Measurements from ENCODE around the gene LRWD1.
A peak's percentile ranks its signal among the peaks of the same experiment; 100 is the strongest.
"Not testable (repeated sequence)": the region's sequence is repeated elsewhere in the genome, so short reads cannot be mapped to it uniquely, and the experiment has no call there.

Gene LRWD1

GRCh38 chr7:102469351-102469971 lies 4.7 kb downstream of the LRWD1 start:
- DNase-seq = no peak

DNA sequence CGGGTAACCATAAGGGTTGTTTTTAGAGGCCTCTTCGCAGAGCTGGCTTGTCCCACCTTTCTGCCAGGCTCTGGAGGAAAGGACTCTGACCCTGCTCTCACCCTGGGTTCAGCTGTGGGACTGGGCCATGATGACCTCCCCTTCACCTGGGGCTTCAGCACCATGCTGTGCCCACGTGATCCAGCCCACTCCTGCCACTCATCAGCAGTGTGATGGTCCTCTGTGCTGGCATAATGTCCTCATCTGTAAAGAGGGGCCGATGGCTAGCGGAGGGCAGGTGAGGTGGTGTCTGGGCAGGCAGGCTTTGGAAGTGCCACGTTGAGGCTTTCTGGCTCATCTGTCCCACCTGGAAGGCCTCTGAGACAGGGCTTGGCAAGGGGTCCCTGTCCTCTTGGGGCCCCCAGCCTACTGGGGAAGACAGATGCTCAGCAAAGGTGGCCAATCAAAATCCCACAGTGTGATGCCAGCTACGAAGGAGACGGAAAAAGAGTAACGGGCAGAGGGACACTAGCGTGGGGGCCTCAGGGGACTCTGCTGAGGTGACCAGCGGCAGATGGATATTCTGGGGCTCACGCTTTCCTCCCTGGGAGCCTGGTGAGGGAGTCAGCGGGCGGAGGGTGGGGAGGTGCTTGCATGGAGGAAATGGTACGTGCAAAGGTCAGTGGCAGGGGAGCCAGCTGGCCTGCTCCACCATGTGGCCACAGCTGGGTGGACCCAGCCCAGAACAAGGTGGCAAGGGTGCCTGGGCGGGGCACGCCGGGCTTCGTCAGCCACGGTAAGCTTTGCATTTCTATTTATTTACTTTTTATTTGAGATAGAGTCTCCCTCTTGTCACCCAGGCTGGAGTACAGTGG lies 5.4 kb downstream of the LRWD1 start:
- no peak for DNase-seq

DNA sequence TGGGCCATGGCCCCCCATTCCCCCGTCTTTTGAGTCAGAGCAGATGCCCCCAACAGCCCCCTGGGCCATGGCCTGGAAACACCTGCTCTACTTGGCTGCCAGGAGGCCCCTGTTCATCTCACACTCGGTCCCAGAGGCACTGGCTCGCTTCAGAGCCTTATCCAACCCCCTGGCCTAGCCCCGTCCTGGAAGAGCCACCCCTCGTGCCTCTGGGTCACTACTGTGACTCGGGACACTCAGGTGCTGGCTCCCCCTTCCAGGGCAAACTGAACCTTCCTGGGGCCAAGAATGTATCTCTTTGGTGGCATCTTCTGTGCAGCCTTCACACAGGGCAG lies 7.0 kb downstream of the LRWD1 start:
- no peak for DNase-seq

GRCh38 chr7:102472126-102473041 lies 7.6 kb downstream of the LRWD1 start:
- no peak for DNase-seq

DNA sequence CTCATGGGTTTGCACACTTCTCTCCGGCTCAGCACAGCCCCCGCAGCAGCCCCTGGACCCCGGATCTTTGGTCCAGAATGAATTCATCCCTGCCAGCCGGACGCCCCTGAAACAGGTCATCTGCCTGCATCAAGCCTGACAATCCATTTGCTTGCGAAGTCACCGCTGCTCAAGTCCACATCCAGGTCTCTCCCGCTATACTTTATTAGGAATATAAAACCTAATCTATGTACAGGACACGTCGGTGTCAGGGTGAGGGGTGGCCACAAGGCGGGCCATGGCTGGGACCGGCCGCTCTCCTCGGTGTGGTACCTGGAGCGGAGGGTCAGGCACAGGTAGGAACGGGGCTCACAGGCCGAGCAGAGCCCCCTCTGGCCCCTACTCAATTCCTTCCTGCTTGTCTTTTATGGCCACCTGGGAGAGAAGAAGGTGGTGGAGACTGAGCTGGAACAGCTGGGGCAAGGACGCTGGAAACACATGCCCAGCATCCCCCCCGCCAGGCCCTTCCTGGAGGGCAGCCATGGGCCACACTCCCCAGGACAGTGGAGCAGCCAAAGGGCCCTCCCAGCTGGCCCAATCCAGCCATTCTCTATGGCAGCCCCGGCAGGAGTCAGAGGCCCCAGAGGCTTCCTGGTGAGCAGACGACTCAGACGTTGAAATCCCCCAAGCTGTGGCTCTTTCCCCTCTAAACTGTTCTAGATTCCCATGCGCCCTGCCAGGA lies 8.6 kb downstream of the LRWD1 start:
- DNase-seq = no peak

DNA sequence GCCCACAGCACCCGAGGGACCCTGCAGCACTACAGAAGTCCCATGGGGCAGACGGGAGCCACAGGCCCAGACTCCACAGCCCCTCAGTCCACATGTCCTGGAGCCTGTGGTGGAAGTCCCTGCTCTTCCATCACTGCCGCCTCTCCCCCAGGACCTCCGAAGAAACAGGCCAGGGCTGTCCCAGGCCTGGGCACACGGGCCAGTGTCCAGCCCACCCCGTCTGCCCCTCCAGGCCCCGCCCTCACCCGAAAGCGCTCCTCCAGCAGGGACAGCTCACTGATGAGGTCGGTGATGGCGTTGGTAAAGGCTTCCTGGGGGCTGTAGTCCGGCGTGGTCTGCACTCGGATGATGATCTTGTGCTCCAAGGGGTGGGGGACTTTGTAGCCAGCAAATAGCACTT lies 9.3 kb downstream of the LRWD1 start:
- not testable (repeated sequence) for DNase-seq

GRCh38 chr7:102474736-102475435 lies 10.1 kb downstream of the LRWD1 start:
- not testable (repeated sequence) for DNase-seq

- peak; percentile 96 for DNase-seq
Observed at GRCh38 chr7:102478314-102479208, 13.8 kb downstream of the LRWD1 start, which contains the start of gene POLR2J. Gene POLR2J (minus strand): TSS chr7:102478922. CDS start chr7:102478860, 62 bp downstream.

GRCh38 chr7:102479209-102479584 lies 14.4 kb downstream of the LRWD1 start:
- not testable (repeated sequence) for DNase-seq

- DNase-seq = peak; percentile 45
Observed at GRCh38 chr7:102479982-102480637, 15.3 kb downstream of the LRWD1 start.

DNA sequence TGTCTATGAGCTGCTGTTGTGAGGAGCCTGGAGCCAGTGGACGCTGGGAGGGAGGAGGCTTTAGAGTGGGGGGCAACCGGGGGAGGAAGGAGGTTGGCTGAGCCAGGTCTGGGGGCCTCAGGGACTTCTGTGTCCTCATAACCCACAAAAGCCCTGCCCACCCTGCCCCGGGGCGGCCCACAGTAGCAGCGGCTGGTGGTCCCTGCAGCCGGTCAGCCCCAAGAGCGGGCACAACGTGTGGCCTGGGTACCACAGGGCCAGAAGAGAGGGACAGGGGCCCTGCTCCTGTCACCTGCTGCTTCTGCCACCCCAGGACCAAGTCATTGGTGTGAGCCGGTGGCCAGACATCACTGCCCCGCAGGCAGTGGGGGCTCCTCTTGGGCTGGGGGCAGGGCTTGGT lies 17.2 kb downstream of the LRWD1 start:
- DNase-seq = not testable (repeated sequence)

- not testable (repeated sequence) for DNase-seq
Observed at GRCh38 chr7:102484317-102484716, 19.5 kb downstream of the LRWD1 start.

DNA sequence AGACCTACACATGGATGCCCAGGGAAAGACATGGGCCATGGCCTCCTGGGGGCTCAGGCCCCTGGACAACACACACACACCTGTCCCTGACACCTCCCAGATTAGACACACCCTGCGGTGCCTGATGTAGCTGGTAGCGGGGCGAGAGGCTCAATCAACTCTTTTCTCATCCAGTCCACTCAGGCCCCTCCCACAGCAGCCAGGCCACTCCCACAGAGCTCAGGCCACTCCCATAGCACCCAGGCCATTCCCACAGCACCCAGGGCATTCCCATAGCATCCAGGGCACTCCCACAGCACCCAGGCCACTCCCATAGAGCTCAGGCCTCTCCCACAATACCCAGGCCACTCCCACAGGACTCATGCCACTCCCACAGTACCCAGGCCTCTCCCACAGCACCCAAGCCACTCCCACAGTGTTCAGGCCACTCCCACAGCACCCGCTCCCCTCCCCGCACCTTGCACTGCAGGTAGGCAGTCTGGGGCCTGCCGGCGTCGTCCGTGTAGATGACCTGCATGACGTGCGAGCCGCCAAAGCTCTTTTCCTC lies 25.8 kb downstream of the LRWD1 start:
- peak; percentile 46 for DNase-seq

- not testable (repeated sequence) for DNase-seq
Observed at GRCh38 chr7:102493220-102493935, 28.6 kb downstream of the LRWD1 start.

DNA sequence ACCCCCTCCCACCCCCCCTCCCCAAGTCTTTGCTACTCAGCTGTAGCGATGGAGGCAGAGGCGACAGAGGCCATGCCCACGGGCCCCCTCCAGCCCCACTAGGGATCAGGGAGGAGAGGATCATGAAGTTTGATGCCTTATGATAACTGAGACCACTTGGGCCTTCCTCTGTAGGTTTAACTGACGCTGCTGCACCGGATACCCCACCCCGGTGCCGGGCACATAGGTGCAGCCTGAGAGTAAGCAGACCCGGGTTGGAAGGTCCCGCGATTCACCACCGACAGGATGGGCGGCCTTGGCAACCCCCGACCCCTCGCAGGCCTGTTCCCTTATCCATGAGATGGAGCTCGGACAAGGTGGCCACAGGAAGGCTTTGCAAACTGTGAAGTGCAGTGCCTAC lies 29.2 kb downstream of the LRWD1 start:
- DNase-seq = peak; percentile 38

- DNase-seq = not testable (repeated sequence)
Observed at GRCh38 chr7:102494473-102495149, 29.8 kb downstream of the LRWD1 start.

DNA sequence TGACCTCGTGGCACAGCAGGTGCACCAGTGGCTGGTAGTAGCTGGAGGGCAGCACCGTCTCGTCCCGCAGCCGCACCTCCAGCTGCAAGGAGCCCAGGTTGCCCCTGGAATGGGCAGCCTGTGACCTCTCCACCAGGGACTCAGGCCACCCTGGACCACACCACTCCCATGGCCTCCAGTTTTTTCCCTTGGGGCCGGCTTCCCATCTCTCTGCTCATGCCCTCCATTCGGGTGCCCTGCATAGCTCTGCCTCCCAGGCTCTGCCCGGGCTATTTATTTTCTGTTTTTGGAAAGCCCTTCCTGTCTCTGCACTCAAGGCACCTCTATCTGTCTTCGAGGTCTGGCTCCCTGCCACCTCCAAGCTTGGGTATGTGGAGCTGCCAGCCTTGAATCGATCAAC lies 32.1 kb downstream of the LRWD1 start:
- DNase-seq = not testable (repeated sequence)

GRCh38 chr7:102497308-102497707 lies 32.5 kb downstream of the LRWD1 start:
- not testable (repeated sequence) for DNase-seq

DNA sequence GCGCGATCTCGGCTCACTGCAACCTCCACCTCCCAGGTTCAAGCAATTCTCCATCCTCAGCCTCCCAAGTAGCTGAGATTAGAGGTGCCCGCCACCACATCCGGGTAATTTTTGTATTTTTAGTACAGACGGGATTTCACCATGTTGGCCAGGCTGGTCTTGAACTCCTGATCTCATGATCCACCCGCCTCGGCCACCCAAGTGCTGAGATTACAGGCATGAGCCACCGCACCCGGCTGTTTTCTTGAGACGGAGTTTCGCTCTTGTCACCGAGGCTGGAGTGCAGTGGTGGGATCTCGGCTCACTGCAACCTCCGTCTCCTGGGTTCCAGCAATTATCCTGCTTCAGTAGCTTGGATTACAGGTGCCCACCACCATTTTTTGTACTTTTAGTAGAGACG lies 33.5 kb downstream of the LRWD1 start:
- not testable (repeated sequence) for DNase-seq
